GM23338 (cell line): ENCODE data around the gene BTN3A1. TPM values are rescaled to one million over a fixed set of nuclear protein-coding genes. Genes with fewer than 3 reads are reported as not detected.

Source experiments
- ATAC-seq: fragments of 200-7000 bp; cut with Tn5 transposase; 3 replicates; pipeline ENCODE4 v1.9.1; 2020
- DNase-seq: peaks from one replicate; pipeline ENCODE4 v3.0.0-alpha.2; 2015; ENCODE audit warnings: low spot score
- H2AFZ ChIP-seq: fragments of 200-600 bp; sonication (generic); 2 replicates; pipeline ENCODE4 v1.8.0; 2016; ENCODE audit warnings: antibody characterized with exemption, mild to moderate bottlenecking, moderate library complexity
- H3F3A ChIP-seq: fragments of 200-600 bp; sonication (generic); replicated peaks from 2 replicates; pipeline ENCODE4 v1.8.0; 2017; ENCODE audit warnings: antibody characterized with exemption, mixed run types, low read depth
- H3K27ac ChIP-seq: fragments of 200-600 bp; sonication (generic); 2 replicates; pipeline ENCODE4 v1.6.1; 2016; ENCODE audit warnings: low read depth
- H3K27me3 ChIP-seq: fragments of 200-600 bp; sonication (generic); 2 replicates; pipeline ENCODE4 v1.8.0; 2016; ENCODE audit warnings: mild to moderate bottlenecking, mixed run types, moderate library complexity; ENCODE audit not compliant: insufficient read depth
- H3K36me3 ChIP-seq: fragments of 200-600 bp; sonication (generic); 2 replicates; pipeline ENCODE4 v1.8.0; 2016; ENCODE audit warnings: mild to moderate bottlenecking; ENCODE audit not compliant: insufficient read depth
- H3K4me1 ChIP-seq: fragments of 200-600 bp; sonication (generic); 2 replicates; pipeline ENCODE4 v1.8.0; 2016; ENCODE audit warnings: mild to moderate bottlenecking, moderate library complexity; ENCODE audit not compliant: insufficient read depth
- H3K4me2 ChIP-seq: fragments of 200-600 bp; sonication (generic); 2 replicates; pipeline ENCODE4 v1.7.1; 2017; ENCODE audit warnings: mixed run types
- H3K4me3 ChIP-seq: fragments of 200-600 bp; sonication (generic); 2 replicates; pipeline ENCODE4 v1.6.1; 2016; ENCODE audit warnings: mixed run types
- H3K79me2 ChIP-seq: fragments of 200-600 bp; sonication (generic); replicated peaks from 2 replicates; pipeline ENCODE4 v1.8.0; 2017; ENCODE audit warnings: mild to moderate bottlenecking; ENCODE audit not compliant: insufficient read depth
- H3K9me2 ChIP-seq: fragments of 200-600 bp; sonication (generic); 2 replicates; pipeline ENCODE4 v1.8.0; 2017; ENCODE audit not compliant: insufficient read depth
- H4K20me1 ChIP-seq: fragments of 200-600 bp; sonication (generic); replicated peaks from 2 replicates; pipeline ENCODE4 v1.8.0; 2017; ENCODE audit warnings: mild to moderate bottlenecking; ENCODE audit not compliant: insufficient read depth
- H3K27ac Mint-ChIP-seq: 2 replicates; pipeline ENCODE4 v1.8.0; 2020; ENCODE audit warnings: inconsistent platforms, mild to moderate bottlenecking, moderate library complexity, mixed read lengths
- H3K27me3 Mint-ChIP-seq: 3 replicates; pipeline ENCODE4 v1.8.0; 2022; ENCODE audit warnings: low read depth, mild to moderate bottlenecking, moderate library complexity, mixed read lengths, inconsistent platforms; ENCODE audit not compliant: insufficient read depth, poor library complexity
- H3K36me3 Mint-ChIP-seq: 3 replicates; pipeline ENCODE4 v1.8.0; 2021; ENCODE audit warnings: low read depth, mild to moderate bottlenecking, inconsistent platforms, moderate library complexity, mixed read lengths
- H3K4me1 Mint-ChIP-seq: 3 replicates; pipeline ENCODE4 v1.8.0; 2020; ENCODE audit warnings: mild to moderate bottlenecking, inconsistent platforms, mixed read lengths
- H3K4me3 Mint-ChIP-seq: 3 replicates; pipeline ENCODE4 v1.8.0; 2021; ENCODE audit warnings: moderate library complexity, mild to moderate bottlenecking, inconsistent platforms, mixed read lengths
- H3K9me3 Mint-ChIP-seq: 3 replicates; pipeline ENCODE4 v1.8.0; 2020; ENCODE audit warnings: moderate library complexity, mild to moderate bottlenecking, inconsistent platforms, mixed read lengths
- CTCF ChIP-seq, 2 experiments: fragments of 200-600 bp in 1 of 2; sonication (generic) in 1 of 2; conservative IDR thresholded peaks; 2 replicates each; pipeline versions ENCODE4 v1.5.1 to v1.6.1; 2016 to 2017; ENCODE audit warnings: antibody characterized with exemption in 2 of 2, low read depth in 2 of 2, mild to moderate bottlenecking in 2 of 2, moderate library complexity in 1 of 2
- ETS1 ChIP-seq: IDR thresholded peaks from 2 replicates; pipeline ENCODE4 v1.6.1; 2016; ENCODE audit warnings: antibody characterized with exemption
- EZH2 ChIP-seq: fragments of 200-600 bp; sonication (generic); IDR thresholded peaks from one replicate; pipeline ENCODE4 v1.8.0; 2017; ENCODE audit warnings: antibody characterized with exemption, mild to moderate bottlenecking, low read depth; ENCODE audit not compliant: unreplicated experiment
- EZH2phosphoT487 ChIP-seq: fragments of 200-600 bp; sonication (generic); IDR thresholded peaks from one replicate; pipeline ENCODE4 v1.8.1; 2018; ENCODE audit warnings: antibody characterized with exemption; ENCODE audit not compliant: unreplicated experiment
- JUNB ChIP-seq: IDR thresholded peaks from one replicate; pipeline ENCODE4 v1.6.1; 2016; ENCODE audit warnings: antibody characterized with exemption; ENCODE audit not compliant: unreplicated experiment
- NANOG ChIP-seq: IDR thresholded peaks from 2 replicates; pipeline ENCODE4 v1.6.1; 2016; ENCODE audit warnings: antibody characterized with exemption, borderline replicate concordance
- POLR2AphosphoS5 ChIP-seq: IDR thresholded peaks from 2 replicates; pipeline ENCODE4 v1.6.1; 2016; ENCODE audit warnings: antibody characterized with exemption, low read depth
- REST ChIP-seq: IDR thresholded peaks from one replicate; pipeline ENCODE4 v1.6.1; 2018; ENCODE audit warnings: antibody characterized with exemption; ENCODE audit not compliant: unreplicated experiment
- STAT1 ChIP-seq: IDR thresholded peaks from one replicate; pipeline ENCODE4 v1.6.1; 2016; ENCODE audit warnings: antibody characterized with exemption; ENCODE audit not compliant: unreplicated experiment
- ZNF114 ChIP-seq: fragments of 250-450 bp; sonication (Bioruptor Pico); IDR thresholded peaks from 2 replicates; pipeline ENCODE4 v1.5.0; 2020; ENCODE audit warnings: mild to moderate bottlenecking, moderate library complexity
- ZNF462 ChIP-seq: fragments of 250-450 bp; sonication (Bioruptor Pico); IDR thresholded peaks from 2 replicates; pipeline ENCODE4 v1.5.0; 2020; ENCODE audit warnings: mild to moderate bottlenecking, moderate library complexity
- polyA plus RNA-seq: library from polyadenylated mRNA; unstranded; fragments of >200 nt; fragmentation: Nextera tagmentation; extraction: Ambion mirVana; gene quantifications from 2 replicates; pipeline ENCODE4 v1.2.1, GENCODE V29; 2016
- total RNA-seq: library from RNA; depleted of rRNA; stranded (reverse); fragments of >200 nt; shearing (Covaris generic); gene quantifications from 2 replicates; pipeline ENCODE4 v1.2.3, GENCODE V29; 2014

Gene BTN3A1
- total and polyA plus RNA-seq, 2 experiments from 2014 or later, result 2.4 to 4.0 TPM

GRCh38 chr6:26400626-26401025 lies 1.4 kb upstream of the BTN3A1 start:
- H4K20me1 ChIP-seq, result no peaks in the 10 kb centered on the region
- H3K9me2 ChIP-seq, result peaks cover 3% of the 10 kb centered on the region; the same call in 1 of the 2 replicates
- peaks cover 9% of the 10 kb centered on the region for H3K4me1 ChIP-seq
- Mint-ChIP-seq H3K27me3 (peaks cover 2% of the 10 kb centered on the region), H3K9me3 (no peaks in the 10 kb centered on the region), H3K36me3 (no peaks in the 10 kb centered on the region), H3K4me1 (peaks cover 19% of the 10 kb centered on the region), H3K4me3 (no peak overlapping the region), H3K27ac (no peak overlapping the region)
- H3K79me2 ChIP-seq, result no peaks in the 10 kb centered on the region
- H2AFZ ChIP-seq, result no peak overlapping the region
- no peaks in the 10 kb centered on the region for H3K27me3 ChIP-seq
- H3F3A ChIP-seq, result no peaks in the 10 kb centered on the region
- no peaks in the 10 kb centered on the region for H3K36me3 ChIP-seq
- no peak for DNase-seq
- no peak overlapping the region for H3K4me3 ChIP-seq
- no peak overlapping the region for H3K4me2 ChIP-seq
- TF ChIP-seq JUNB, result no peak
- TF ChIP-seq STAT1, result no peak
- no peak for TF ChIP-seq ZNF462 (CRISPR knock-in tag)
- TF ChIP-seq ZNF114 (CRISPR knock-in tag), result no peak
- no peak for TF ChIP-seq ETS1
- TF ChIP-seq EZH2, result no peak
- TF ChIP-seq CTCF (conservative IDR thresholded peaks at IDR 0.05; ENCODE audit: low read depth in 2 of 2), result no peak
- TF ChIP-seq REST, result no peak
- no peak for TF ChIP-seq EZH2phosphoT487
- TF ChIP-seq NANOG, result no peak
- TF ChIP-seq POLR2AphosphoS5, result no peak
- ATAC-seq, result no peak
- no peak overlapping the region for H3K27ac ChIP-seq
